Hepatocyte (in vitro differentiated cells): ENCODE results near the gene MAGI2.

Experiments used
- CTCF ChIP-seq: fragments of 200-600 bp; sonication (generic); IDR thresholded peaks from 2 replicates; pipeline ENCODE4 v1.5.1; 2016; ENCODE audit warnings: antibody characterized with exemption, mild to moderate bottlenecking; ENCODE audit not compliant: poor library complexity
- EZH2 ChIP-seq: fragments of 200-600 bp; sonication (generic); IDR thresholded peaks from 2 replicates; pipeline ENCODE4 v1.6.1; 2016; ENCODE audit warnings: antibody characterized with exemption, mild to moderate bottlenecking, borderline replicate concordance

- no peak for TF ChIP-seq EZH2
- TF ChIP-seq CTCF, result no peak
Measured at GRCh38 chr7:78363866-78364265, 1089.6 kb downstream of the MAGI2 start.
